ENCODE results near the gene KCNMB1. TPM values are rescaled to one million over a fixed set of nuclear protein-coding genes. Genes with fewer than 3 reads are reported as not detected.

KCNMB1 gene
- total RNA-seq, 4 donors from 2014 or later: 0.22 to 1.8 (median 1.1) TPM

- no peak overlapping the region for H3K4me3 ChIP-seq
- no peaks in the 10 kb centered on the region for H3K36me3 ChIP-seq
- DNase-seq (ENCODE audit: low spot score in 2 of 2): no peak
- peaks cover 0 to 26% (median 8%) of the 10 kb centered on the region in 4 donors for H3K4me1 ChIP-seq
- no peaks in the 10 kb centered on the region for H3K27me3 ChIP-seq
- TF ChIP-seq POLR2A (IDR thresholded peaks at IDR 0.05) (no peak), CTCF (IDR thresholded peaks at IDR 0.05) (no peak), EP300 (IDR thresholded peaks at IDR 0.05) (no peak)
- WGBS, 2 donors: 87 to 90% methylated on average over 6 of the region's 6 CpGs
- no peaks in the 10 kb centered on the region for H3K9me3 ChIP-seq
- no peak overlapping the region for H3K27ac ChIP-seq
Measured at GRCh38 chr5:170336065-170336464, 53.1 kb downstream of the KCNMB1 start.

- Histone ChIP-seq H3K27me3 (no peaks in the 10 kb centered on the region), H3K4me3 (no peak overlapping the region), H3K4me1 (peaks cover 0 to 34% (median 8%) of the 10 kb centered on the region in 4 donors), H3K9me3 (no peaks in the 10 kb centered on the region), H3K27ac (no peak overlapping the region), H3K36me3 (no peaks in the 10 kb centered on the region)
- TF ChIP-seq CTCF (IDR thresholded peaks at IDR 0.05) (no peak), POLR2A (IDR thresholded peaks at IDR 0.05) (no peak), EP300 (IDR thresholded peaks at IDR 0.05) (no peak)
- no peak for DNase-seq (ENCODE audit: low spot score in 2 of 2)
- WGBS, 2 donors: 65 to 69% methylated on average over 5 of the region's 5 CpGs
Measured at GRCh38 chr5:170334626-170335025, 54.5 kb downstream of the KCNMB1 start.

- 57 to 70% methylated on average over 11 of the region's 11 CpGs for WGBS, 2 donors
- Histone ChIP-seq H3K27ac (peak overlapping the region in 2 of 4 donors; percentile 13 to 86), H3K9me3 (no peaks in the 10 kb centered on the region), H3K36me3 (no peaks in the 10 kb centered on the region), H3K4me1 (peaks cover 0 to 34% (median 8%) of the 10 kb centered on the region in 4 donors), H3K4me3 (no peak overlapping the region), H3K27me3 (no peaks in the 10 kb centered on the region)
- TF ChIP-seq EP300 (IDR thresholded peaks at IDR 0.05) (peak in 1 of 2 donors; percentile 46), CTCF (IDR thresholded peaks at IDR 0.05) (no peak)
- no peak for DNase-seq (ENCODE audit: low spot score in 2 of 2)
Measured at GRCh38 chr5:170333161-170333910, 55.8 kb downstream of the KCNMB1 start.

GRCh38 chr5:170332058-170332457, 57.1 kb downstream of the KCNMB1 start:
- no peaks in the 10 kb centered on the region for H3K36me3 ChIP-seq
- peaks cover 0 to 35% (median 8%) of the 10 kb centered on the region in 4 donors for H3K4me1 ChIP-seq
- no peak overlapping the region for H3K4me3 ChIP-seq
- no peaks in the 10 kb centered on the region for H3K27me3 ChIP-seq
- H3K9me3 ChIP-seq: no peaks in the 10 kb centered on the region
- WGBS, 2 donors: 90 to 93% methylated on average over 5 of the region's 5 CpGs
- peak overlapping the region in 3 of 4 donors; percentile 66 to 86 (median 83) for H3K27ac ChIP-seq
- no peak for TF ChIP-seq EP300 (IDR thresholded peaks at IDR 0.05)
- TF ChIP-seq CTCF (IDR thresholded peaks at IDR 0.05): no peak
- no peak for TF ChIP-seq POLR2A (IDR thresholded peaks at IDR 0.05)
- no peak for DNase-seq (ENCODE audit: low spot score in 2 of 2)

GRCh38 chr5:170330568-170331054, 58.6 kb downstream of the KCNMB1 start:
- Histone ChIP-seq H3K27ac (peak overlapping the region; percentile 17 to 86 (median 59)), H3K9me3 (no peaks in the 10 kb centered on the region), H3K4me3 (no peak overlapping the region), H3K4me1 (peaks cover 0 to 34% (median 8%) of the 10 kb centered on the region in 4 donors), H3K36me3 (no peaks in the 10 kb centered on the region), H3K27me3 (no peaks in the 10 kb centered on the region)
- WGBS, 2 donors: 70 to 80% methylated on average over 11 of the region's 11 CpGs
- TF ChIP-seq POLR2A (IDR thresholded peaks at IDR 0.05) (no peak), EP300 (IDR thresholded peaks at IDR 0.05) (no peak), CTCF (IDR thresholded peaks at IDR 0.05) (no peak)
- DNase-seq (ENCODE audit: low spot score in 2 of 2): no peak
